Endothelial cell of umbilical vein (primary cell): ENCODE results near the gene CDKN2B-AS1. TPM values are rescaled to one million over a fixed set of nuclear protein-coding genes. Genes with fewer than 3 reads are reported as not detected.
A peak's percentile ranks its signal among the peaks of the same experiment; 100 is the strongest.

Experiments
- BruUV-seq: library from RNA; stranded (reverse); fragments of 400-500 nt; replicated peaks from 2 replicates; lab custom pipeline; 2021; lab: Mats Ljungman, UMichigan
- CTCF ChIA-PET: fragments of 300-600, 350-600 bp; sonication (Branson Sonifier 250); formaldehyde crosslinking; loops from one replicate; lab custom pipeline; 2021; ENCODE audit warnings: antibody characterized with exemption, inconsistent platforms; lab: Charles Lee
- POLR2A ChIA-PET: fragments of 300-600, 350-600 bp; sonication (Branson Sonifier 250); formaldehyde crosslinking; loops from one replicate; lab custom pipeline; 2021; ENCODE audit warnings: antibody characterized with exemption, inconsistent platforms; lab: Charles Lee
- DNase-seq: peaks from one replicate; pipeline ENCODE4 v3.0.0-alpha.2; 2011; ENCODE audit warnings: low read depth, low spot score
- FAIRE-seq: peaks from 2 replicates; lab custom pipeline; 2011; peaks lifted over from hg19 to GRCh38; lab: Jason Lieb, UNC
- H2AFZ ChIP-seq: 2 replicates; pipeline ENCODE4 v1.6.0; 2012; ENCODE audit warnings: low read depth, low read length, control low read depth, inconsistent platforms
- H3K27ac ChIP-seq: 2 replicates; pipeline ENCODE4 v1.5.1; 2011; ENCODE audit warnings: low read depth, mild to moderate bottlenecking, control low read depth, low read length, moderate library complexity; ENCODE audit not compliant: insufficient read depth
- H3K27me3 ChIP-seq, 2 experiments: 2 replicates each; pipeline versions ENCODE4 v1.6.0 to v1.6.1; 2011; ENCODE audit warnings: low read length in 2 of 2, mixed read lengths in 1 of 2; ENCODE audit not compliant: control insufficient read depth in 2 of 2, insufficient read depth in 2 of 2
- H3K36me3 ChIP-seq, 2 experiments: 2 replicates in 1 of 2; 3 replicates in 1 of 2; pipeline ENCODE4 v1.5.1; 2011; ENCODE audit warnings: low read length in 2 of 2, mild to moderate bottlenecking in 1 of 2, moderate library complexity in 1 of 2; ENCODE audit not compliant: control insufficient read depth in 2 of 2, insufficient read depth in 2 of 2; ENCODE audit errors: extremely low read depth in 1 of 2
- H3K4me1 ChIP-seq: 3 replicates; pipeline ENCODE4 v1.5.1; 2011; ENCODE audit warnings: mild to moderate bottlenecking, low read length; ENCODE audit not compliant: control insufficient read depth, insufficient read depth; ENCODE audit errors: extremely low read depth
- H3K4me2 ChIP-seq: 2 replicates; pipeline ENCODE4 v1.6.1; 2011; ENCODE audit warnings: low read length, control low read depth, mixed read lengths; ENCODE audit not compliant: insufficient read depth
- H3K4me3 ChIP-seq, 3 experiments: fragments of 200-600 bp in 1 of 3; sonication (generic), shearing (Covaris generic) in 1 of 3; replicated peaks in 1 of 3; 2 replicates each; pipeline ENCODE4 v1.5.1; 2011 to 2016; ENCODE audit warnings: control low read depth in 3 of 3, low read length in 3 of 3, mild to moderate bottlenecking in 2 of 3, inconsistent platforms in 1 of 3, low read depth in 1 of 3, moderate library complexity in 1 of 3; ENCODE audit not compliant: insufficient read depth in 1 of 3
- H3K79me2 ChIP-seq: 2 replicates; pipeline ENCODE4 v1.6.0; 2012; ENCODE audit warnings: low read length, inconsistent platforms; ENCODE audit not compliant: control insufficient read depth, insufficient read depth
- H3K9ac ChIP-seq: replicated peaks from 2 replicates; pipeline ENCODE3; 2011; ENCODE audit warnings: low read length, control low read depth; ENCODE audit not compliant: insufficient read depth; ENCODE audit errors: extremely low read depth
- H3K9me1 ChIP-seq: replicated peaks from 3 replicates; pipeline ENCODE4 v1.6.0; 2011; ENCODE audit warnings: mild to moderate bottlenecking, low read length; ENCODE audit not compliant: control insufficient read depth, insufficient read depth; ENCODE audit errors: extremely low read depth
- H3K9me3 ChIP-seq: replicated peaks from 2 replicates; pipeline ENCODE4 v1.5.1; 2012; ENCODE audit warnings: low read length, inconsistent platforms; ENCODE audit not compliant: control insufficient read depth, insufficient read depth
- H4K20me1 ChIP-seq: replicated peaks from 2 replicates; pipeline ENCODE3; 2011; ENCODE audit warnings: mild to moderate bottlenecking, low read length; ENCODE audit not compliant: control insufficient read depth, insufficient read depth; ENCODE audit errors: extremely low read depth
- CTCF ChIP-seq, 2 donors: IDR thresholded peaks; 1 replicate in 1 of 2; 2 replicates in 1 of 2; pipeline ENCODE4 v1.5.1; 2011; ENCODE audit warnings: low read length in 2 of 2, mild to moderate bottlenecking in 2 of 2, moderate library complexity in 2 of 2, control low read depth in 1 of 2, inconsistent platforms in 1 of 2, low read depth in 1 of 2; ENCODE audit not compliant: insufficient read depth in 1 of 2; ENCODE audit errors: extremely low read depth in 1 of 2
- EZH2 ChIP-seq: IDR thresholded peaks from 2 replicates; pipeline ENCODE4 v1.6.1; 2012; ENCODE audit warnings: borderline replicate concordance, low read depth, mild to moderate bottlenecking, moderate library complexity, low read length, inconsistent platforms; ENCODE audit not compliant: severe bottlenecking
- FOS ChIP-seq: IDR thresholded peaks from 2 replicates; pipeline ENCODE4 v1.6.1; 2011; ENCODE audit warnings: mild to moderate bottlenecking, low read length, moderate library complexity, borderline replicate concordance; ENCODE audit not compliant: insufficient read depth
- GATA2 ChIP-seq: IDR thresholded peaks from 2 replicates; pipeline ENCODE4 v1.7.0; 2011; ENCODE audit warnings: low read depth, mild to moderate bottlenecking, moderate library complexity, mixed read lengths, low read length; ENCODE audit not compliant: insufficient read length, insufficient read depth
- JUN ChIP-seq: IDR thresholded peaks from 2 replicates; pipeline ENCODE4 v1.6.1; 2011; ENCODE audit warnings: borderline replicate concordance, low read depth; ENCODE audit not compliant: insufficient read length, insufficient read depth
- MAX ChIP-seq: IDR thresholded peaks from 2 replicates; pipeline ENCODE4 v1.6.1; 2011; ENCODE audit not compliant: insufficient read depth, insufficient read length
- MYC ChIP-seq: IDR thresholded peaks from one replicate; pipeline ENCODE4 v1.6.1; 2011; ENCODE audit warnings: mild to moderate bottlenecking, low read depth, low read length
- POLR2A ChIP-seq: IDR thresholded peaks from 2 replicates; pipeline ENCODE4 v1.6.1; 2012; ENCODE audit warnings: low read depth, mild to moderate bottlenecking, control low read depth, low read length
- POLR2AphosphoS5 ChIP-seq: IDR thresholded peaks from 2 replicates; pipeline ENCODE4 v1.6.1; 2012; ENCODE audit warnings: low read depth, mild to moderate bottlenecking, control low read depth, low read length, moderate library complexity; ENCODE audit not compliant: insufficient read depth
- dilution Hi-C: fragments of 300-500 bp; cut with MboI; formaldehyde crosslinking; loops from one replicate; pipeline ENCODE4 v1.15.0; 2019; ENCODE audit warnings: low sequenced_read_pairs; ENCODE audit not compliant: extremely low pct_ligation_motif_present
- intact Hi-C: fragments of 100-400 bp; cut with micrococcal nuclease; formaldehyde crosslinking; loops from one replicate; pipeline ENCODE4 v1.10.0; 2022
- polyA plus RNA-seq, 4 experiments: library from polyadenylated mRNA; depleted of rRNA in 3 of 4; stranded (reverse) in 3 of 4; unstranded in 1 of 4; fragments of >200 nt; gene quantifications; 2 replicates each; pipeline versions ENCODE4 v1.2.1 to v1.2.3, GENCODE V29; 2011 to 2012; ENCODE audit warnings: missing spikeins in 1 of 4
- total RNA-seq: library from RNA; stranded (reverse); gene quantifications from 2 replicates; pipeline ENCODE4 v1.2.3, GENCODE V29; 2021

Gene CDKN2B-AS1
- total and polyA plus RNA-seq, 2 donors (not counting 3 experiments of a cell fraction or from before 2014, with no cell fraction given), result 0.44 to 1.9 TPM

GRCh38 chr9:22111954-22112247, 117.3 kb downstream of the CDKN2B-AS1 start:
- intact Hi-C loops, result no loop called here
- CTCF ChIA-PET, result interaction anchor here (2.7 to 4.4 kb wide), 2 partner anchors 8 to 103 kb away, joined by 8 to 20 read pairs; partner anchors contain the start of gene CDKN2B

GRCh38 chr9:22112870-22113821, 118.6 kb downstream of the CDKN2B-AS1 start:
- H3K9me3 ChIP-seq, result no peaks in the 10 kb centered on the region
- H3K27ac ChIP-seq, result no peak overlapping the region
- intact Hi-C loops (no loop called here), dilution Hi-C loops (no loop called here)
- peaks cover 29% of the 10 kb centered on the region for H3K4me1 ChIP-seq
- ChIA-PET POLR2A (no interaction called here), CTCF (no interaction called here)
- FAIRE-seq, result no peak
- DNase-seq, result no peak
- TF ChIP-seq GATA2 (no peak), POLR2AphosphoS5 (no peak), MYC (no peak), FOS (no peak), POLR2A (no peak), MAX (no peak), CTCF (IDR thresholded peaks at IDR 0.05; ENCODE audit: extremely low read depth in 1 of 2, insufficient read depth in 1 of 2, low read depth in 1 of 2, low read length in 2 of 2) (no peak), JUN (no peak), EZH2 (no peak)
- no TSS peak for BruUV-seq
- H3K9ac ChIP-seq, result no peak overlapping the region
- no peaks in the 10 kb centered on the region for H3K36me3 ChIP-seq
- H3K27me3 ChIP-seq, result no peaks in the 10 kb centered on the region
- no peaks in the 10 kb centered on the region for H3K79me2 ChIP-seq
- no peak overlapping the region for H3K4me3 ChIP-seq
- H3K4me2 ChIP-seq, result no peak overlapping the region
- H2AFZ ChIP-seq, result no peak overlapping the region
- no peaks in the 10 kb centered on the region for H3K9me1 ChIP-seq
- H4K20me1 ChIP-seq, result no peaks in the 10 kb centered on the region

More at GRCh38 chr9:22111954-22112247, 117.3 kb downstream of the CDKN2B-AS1 start:
- no peak overlapping the region for H3K4me3 ChIP-seq
- H3K9ac ChIP-seq, result no peak overlapping the region
- no peak overlapping the region for H2AFZ ChIP-seq
- H3K4me1 ChIP-seq, result peaks cover 16% of the 10 kb centered on the region
- no peaks in the 10 kb centered on the region for H3K36me3 ChIP-seq
- no peaks in the 10 kb centered on the region for H4K20me1 ChIP-seq
- H3K4me2 ChIP-seq, result no peak overlapping the region
- H3K27me3 ChIP-seq, result no peaks in the 10 kb centered on the region
- H3K9me1 ChIP-seq, result no peaks in the 10 kb centered on the region
- DNase-seq (peak; percentile 51), FAIRE-seq (peak; percentile 38)
- POLR2A ChIA-PET, result no interaction called here
- TF ChIP-seq FOS, result peak; percentile 33
- no peak for TF ChIP-seq EZH2
- TF ChIP-seq POLR2AphosphoS5, result no peak
- no peak overlapping the region for H3K27ac ChIP-seq
- no TSS peak for BruUV-seq
- H3K9me3 ChIP-seq, result no peaks in the 10 kb centered on the region
- no peaks in the 10 kb centered on the region for H3K79me2 ChIP-seq
- dilution Hi-C loops, result no loop called here
